Fibroblast of pulmonary artery (primary cell): ENCODE measurements around the gene SLC1A7.

Experiments used
- DNase-seq: peaks from one replicate; pipeline ENCODE4 v3.0.0-alpha.2; 2010; ENCODE audit warnings: low read depth
- H3K4me3 ChIP-seq: replicated peaks from 2 replicates; pipeline ENCODE4 v1.5.1; 2011; ENCODE audit warnings: low read depth, mild to moderate bottlenecking, control low read depth, low read length, moderate library complexity
- TF ChIP-seq, protein P1 (sequence below): IDR thresholded peaks from 2 replicates; pipeline ENCODE4 v1.5.1; 2011; ENCODE audit warnings: mild to moderate bottlenecking, control low read depth, low read length, inconsistent platforms; ENCODE audit errors: missing control alignments

The SLC1A7 gene

DNA sequence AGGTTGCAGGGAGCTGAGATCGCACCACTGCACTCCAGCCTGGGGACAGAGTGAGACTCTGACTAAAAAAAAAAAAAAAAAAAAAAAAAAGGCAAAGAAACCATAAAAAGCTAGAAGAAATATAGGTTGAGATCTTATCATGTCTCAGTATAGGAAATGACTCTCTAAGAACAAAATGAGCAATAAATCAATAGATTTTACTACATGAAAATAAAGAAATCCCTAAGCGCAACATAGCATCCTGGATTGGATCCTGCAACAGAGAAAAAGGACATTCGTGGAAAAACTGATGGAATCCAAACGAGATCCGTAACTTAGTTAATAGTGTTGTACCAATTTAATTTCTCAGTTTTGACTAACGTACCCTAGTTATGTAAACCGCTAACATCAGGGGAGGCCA lies 35.3 kb downstream of the SLC1A7 start:
- TF ChIP-seq, protein P1, sequence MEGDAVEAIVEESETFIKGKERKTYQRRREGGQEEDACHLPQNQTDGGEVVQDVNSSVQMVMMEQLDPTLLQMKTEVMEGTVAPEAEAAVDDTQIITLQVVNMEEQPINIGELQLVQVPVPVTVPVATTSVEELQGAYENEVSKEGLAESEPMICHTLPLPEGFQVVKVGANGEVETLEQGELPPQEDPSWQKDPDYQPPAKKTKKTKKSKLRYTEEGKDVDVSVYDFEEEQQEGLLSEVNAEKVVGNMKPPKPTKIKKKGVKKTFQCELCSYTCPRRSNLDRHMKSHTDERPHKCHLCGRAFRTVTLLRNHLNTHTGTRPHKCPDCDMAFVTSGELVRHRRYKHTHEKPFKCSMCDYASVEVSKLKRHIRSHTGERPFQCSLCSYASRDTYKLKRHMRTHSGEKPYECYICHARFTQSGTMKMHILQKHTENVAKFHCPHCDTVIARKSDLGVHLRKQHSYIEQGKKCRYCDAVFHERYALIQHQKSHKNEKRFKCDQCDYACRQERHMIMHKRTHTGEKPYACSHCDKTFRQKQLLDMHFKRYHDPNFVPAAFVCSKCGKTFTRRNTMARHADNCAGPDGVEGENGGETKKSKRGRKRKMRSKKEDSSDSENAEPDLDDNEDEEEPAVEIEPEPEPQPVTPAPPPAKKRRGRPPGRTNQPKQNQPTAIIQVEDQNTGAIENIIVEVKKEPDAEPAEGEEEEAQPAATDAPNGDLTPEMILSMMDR = no peak
- DNase-seq = no peak
- no peak overlapping the region for H3K4me3 ChIP-seq

DNA sequence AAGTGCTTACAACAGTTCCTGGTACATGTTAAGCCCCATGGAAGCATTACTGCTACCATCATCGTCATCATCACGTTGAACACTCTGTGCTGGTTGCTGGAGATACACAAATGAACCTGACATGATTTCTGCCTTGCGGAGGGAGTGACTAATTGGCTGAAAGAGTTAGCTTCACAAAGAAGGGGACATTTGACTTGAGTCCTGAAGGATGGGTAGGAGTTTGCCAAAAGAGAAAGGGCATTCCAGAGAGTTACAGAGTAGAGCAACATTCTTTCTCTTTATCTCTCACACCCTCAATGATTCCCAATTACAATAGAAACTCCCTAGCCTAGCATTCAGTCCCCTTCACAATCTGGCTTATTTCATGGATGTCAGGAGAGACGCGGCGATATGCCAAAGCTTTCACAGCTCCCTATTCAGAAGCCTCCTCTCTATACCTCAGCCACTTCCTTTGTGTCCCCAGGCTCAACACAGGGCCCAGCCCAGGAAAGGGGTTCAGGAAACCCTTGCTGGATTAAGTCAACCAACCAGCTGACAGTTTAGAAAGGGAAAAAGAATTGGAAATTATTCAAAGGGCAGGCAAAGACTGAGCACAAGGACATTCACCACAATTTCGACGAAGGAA lies 38.0 kb downstream of the SLC1A7 start:
- no peak overlapping the region for H3K4me3 ChIP-seq
- TF ChIP-seq, protein P1 = no peak
- peak; percentile 82 for DNase-seq

DNA sequence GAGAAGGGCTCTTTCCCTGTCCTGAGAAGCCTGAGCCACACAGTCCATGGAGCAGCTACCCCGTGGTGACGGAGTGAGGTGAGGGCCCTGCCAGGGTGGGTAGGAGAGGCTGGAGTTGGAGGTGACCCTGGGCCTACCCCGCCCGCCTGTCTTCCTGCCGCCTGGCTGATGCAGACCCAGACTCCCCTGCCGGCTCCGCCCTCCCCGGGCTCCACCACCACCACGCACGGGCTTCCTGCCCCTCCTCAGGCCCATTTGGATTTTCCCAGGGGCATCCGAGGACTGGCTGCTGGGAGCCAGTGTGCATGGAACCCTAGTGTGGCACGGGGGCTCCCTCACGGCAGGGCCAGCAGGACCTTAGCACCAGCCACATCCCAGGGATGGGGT lies 47.9 kb downstream of the SLC1A7 start:
- no peak overlapping the region for H3K4me3 ChIP-seq
- TF ChIP-seq, protein P1 = no peak
- DNase-seq = no peak

DNA sequence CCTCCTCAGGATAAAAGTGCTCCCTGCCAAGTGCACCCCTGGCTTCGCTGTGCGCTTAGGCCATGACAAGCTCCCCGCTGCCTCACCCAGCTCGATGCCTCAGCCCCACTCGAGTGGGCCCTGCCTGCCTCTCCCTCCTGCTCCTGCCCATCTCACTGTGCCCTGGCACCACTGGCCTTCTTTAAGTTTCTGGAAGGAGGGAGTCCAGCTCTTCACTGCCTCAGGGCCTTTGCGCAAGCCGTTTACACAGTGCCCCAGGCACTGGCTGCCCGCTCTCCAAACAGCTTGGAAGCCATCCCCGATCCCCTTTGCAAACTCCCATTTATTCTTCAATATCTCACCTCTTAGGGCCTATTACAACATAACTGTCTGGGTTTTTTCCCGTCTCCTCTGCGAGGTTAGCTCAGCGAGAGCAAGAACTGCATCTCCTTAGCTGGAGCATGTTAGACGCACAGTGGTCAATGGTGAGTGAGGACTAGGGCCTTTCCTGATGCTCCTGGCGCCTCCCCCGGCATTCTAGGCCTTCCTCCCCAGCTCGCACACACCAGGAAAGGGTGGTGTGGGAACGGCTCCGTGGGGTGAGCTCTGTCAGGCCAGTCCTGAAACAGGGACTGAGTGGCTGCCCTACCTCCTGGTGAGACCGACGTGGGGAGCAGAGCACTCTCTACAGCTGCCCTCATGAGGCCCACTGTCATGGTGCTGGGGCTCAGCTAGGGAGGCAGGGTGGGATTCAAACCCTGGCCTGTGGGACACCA lies 48.5 kb downstream of the SLC1A7 start:
- H3K4me3 ChIP-seq = no peak overlapping the region
- TF ChIP-seq, protein P1 = no peak
- peak; percentile 16 for DNase-seq

DNA sequence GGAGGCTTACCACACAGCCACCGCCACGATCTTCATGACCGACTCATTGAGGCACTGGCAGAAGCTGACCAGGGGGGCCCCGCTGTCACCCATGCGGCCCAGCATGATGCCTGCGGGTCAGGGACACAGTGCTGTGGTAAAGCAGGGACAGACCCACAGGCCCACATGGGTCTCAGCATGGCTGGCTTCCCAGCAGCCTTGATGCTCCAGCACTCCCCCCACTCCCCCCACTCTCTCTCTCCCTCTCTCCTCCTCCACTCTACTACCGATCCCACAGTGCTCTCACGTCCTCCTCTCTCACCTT lies 49.0 kb downstream of the SLC1A7 start:
- TF ChIP-seq, protein P1 = no peak
- no peak for DNase-seq
- H3K4me3 ChIP-seq = no peak overlapping the region

DNA sequence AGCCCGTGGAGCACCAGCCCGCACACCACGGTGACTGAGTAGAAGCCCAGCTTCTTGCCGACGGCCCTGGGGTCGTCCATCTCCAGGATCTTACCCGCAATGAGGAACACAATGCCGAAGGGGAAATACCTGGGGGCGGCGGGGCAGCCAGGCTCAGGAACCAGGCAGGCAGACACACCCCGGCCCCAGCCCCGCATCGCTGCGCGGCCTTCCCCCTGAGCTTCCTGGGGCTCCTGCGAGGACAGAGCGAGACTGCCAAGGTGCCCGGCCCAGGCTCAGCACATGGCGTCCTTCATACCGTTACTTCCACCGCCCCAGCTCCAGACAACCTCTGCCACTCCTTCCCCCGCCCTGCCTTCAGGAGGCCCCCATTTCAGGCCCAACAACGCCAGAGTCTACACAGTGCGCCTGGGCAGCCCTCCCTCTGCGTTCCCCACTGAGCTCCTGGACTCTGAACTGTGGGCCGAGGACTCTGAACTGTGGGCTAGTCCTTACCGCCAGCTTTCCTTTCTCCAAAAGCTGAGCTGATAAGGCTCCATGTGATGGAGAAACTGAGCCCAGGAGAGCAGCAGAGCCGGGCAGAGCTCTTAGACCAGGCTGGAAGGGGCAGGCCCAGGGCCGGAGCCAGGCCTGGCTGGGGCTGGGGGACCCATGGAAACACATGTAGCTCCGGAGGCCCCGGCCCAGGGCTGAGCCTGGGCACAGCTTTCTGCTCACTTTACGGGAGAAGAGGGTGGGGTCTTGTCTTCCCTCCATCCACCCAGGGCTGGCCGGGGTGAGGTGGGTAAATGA lies 49.6 kb downstream of the SLC1A7 start:
- H3K4me3 ChIP-seq = no peak overlapping the region
- no peak for DNase-seq
- TF ChIP-seq, protein P1 = no peak
